ENCODE results near the gene PAX7. TPM values are rescaled to one million over a fixed set of nuclear protein-coding genes. Genes with fewer than 3 reads are reported as not detected.

PAX7 gene
- total RNA-seq: not detected in 2 replicates

DNA sequence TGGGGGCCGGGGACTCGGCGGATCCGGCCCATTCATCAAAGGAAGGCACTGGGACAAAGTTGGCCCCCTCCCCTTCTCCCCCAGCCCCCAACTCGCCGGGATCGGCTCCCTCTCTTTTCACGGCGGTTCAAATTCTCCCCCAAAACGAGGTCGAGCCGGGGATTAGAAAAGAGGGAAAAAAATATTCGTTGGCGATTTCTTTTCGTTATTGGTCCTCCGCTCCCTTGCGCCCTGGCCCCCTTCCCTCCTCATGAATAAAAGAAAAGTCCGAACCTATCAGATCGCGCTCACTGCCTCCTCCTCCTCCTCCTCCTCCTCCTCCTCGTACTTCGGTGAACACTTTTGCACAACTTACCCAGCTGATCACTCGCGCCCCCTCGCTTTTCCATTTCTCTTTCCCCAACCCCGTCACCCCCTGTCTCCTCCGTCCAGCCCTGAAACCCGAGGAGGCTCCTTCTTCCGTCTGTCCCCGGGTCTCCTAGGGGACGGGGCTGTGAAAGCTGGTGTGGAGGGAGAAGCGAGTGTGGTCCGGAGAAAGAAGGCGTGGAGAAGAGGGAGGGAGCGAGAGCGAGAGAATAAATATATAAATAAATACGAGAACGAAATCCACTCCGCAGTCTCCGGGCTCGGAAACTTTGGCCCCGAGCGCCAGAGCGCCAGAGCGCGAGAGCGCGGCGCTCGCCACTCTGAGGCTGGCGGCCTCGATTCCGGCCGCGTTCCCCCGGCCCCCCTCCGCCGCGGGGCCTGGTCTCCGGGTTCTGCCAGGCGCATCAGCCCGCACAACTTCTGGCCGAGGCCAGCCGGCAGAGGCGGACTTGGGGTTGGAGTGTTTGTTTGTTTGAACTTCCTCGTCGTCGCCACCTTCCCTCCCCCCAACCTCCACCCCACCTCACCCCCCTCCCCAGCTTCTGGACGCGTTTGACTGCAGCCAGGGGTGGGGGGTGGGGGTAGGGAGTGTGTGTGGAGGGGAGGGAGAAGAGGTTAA, at the start of gene PAX7:
Gene PAX7 (plus strand): TSS at position 336 of the 985 bp plus-strand sequence. CDS start 758 bp downstream, outside the sequence.

Other genes with a start within 250 kb of the PAX7 start
- not detected in 2 replicates for gene KLHDC7A, start 149.9 kb upstream of the PAX7 start, total RNA-seq
- gene TAS1R2, start 228.8 kb downstream of the PAX7 start, total RNA-seq: not detected in 2 replicates